Mesenchymal stem cell (in vitro differentiated cells and primary cell): ENCODE results near the gene UBE2E2. TPM values are rescaled to one million over a fixed set of nuclear protein-coding genes. Genes with fewer than 3 reads are reported as not detected.

Experiments used
- DNase-seq: peaks from one replicate; pipeline ENCODE4 v3.0.0-alpha.2; 2013
- H2AFZ ChIP-seq: one replicate; pipeline ENCODE4 v1.6.1; 2013; ENCODE audit warnings: low read depth, mild to moderate bottlenecking, control low read depth, inconsistent platforms, low read length, moderate library complexity
- H2AK5ac ChIP-seq: 2 replicates; pipeline ENCODE4 v1.6.1; 2013; ENCODE audit warnings: low read length, moderate library complexity, mild to moderate bottlenecking, inconsistent platforms; ENCODE audit not compliant: severe bottlenecking
- H2BK120ac ChIP-seq: one replicate; pipeline ENCODE4 v1.6.1; 2013; ENCODE audit warnings: low read depth, mild to moderate bottlenecking, inconsistent platforms, low read length, moderate library complexity
- H2BK12ac ChIP-seq, 2 experiments: one replicate each; pipeline ENCODE4 v1.6.1; 2013; ENCODE audit warnings: inconsistent platforms in 2 of 2, low read length in 2 of 2, mild to moderate bottlenecking in 2 of 2, moderate library complexity in 2 of 2, control low read depth in 1 of 2
- H2BK15ac ChIP-seq: one replicate; pipeline ENCODE4 v1.6.1; 2013; ENCODE audit warnings: mild to moderate bottlenecking, low read depth, inconsistent platforms; ENCODE audit not compliant: poor library complexity, severe bottlenecking
- H2BK5ac ChIP-seq: 2 replicates; pipeline ENCODE4 v1.6.1; 2013; ENCODE audit warnings: low read depth, mild to moderate bottlenecking, low read length, control low read depth, inconsistent platforms; ENCODE audit not compliant: poor library complexity, severe bottlenecking
- H3K14ac ChIP-seq, 2 experiments: one replicate each; pipeline ENCODE4 v1.6.1; 2013; ENCODE audit warnings: inconsistent platforms in 2 of 2, low read length in 2 of 2, control low read depth in 1 of 2, mild to moderate bottlenecking in 1 of 2, moderate library complexity in 1 of 2
- H3K18ac ChIP-seq, 2 experiments: one replicate each; pipeline ENCODE4 v1.6.1; 2013; ENCODE audit warnings: inconsistent platforms in 2 of 2, low read length in 2 of 2, control low read depth in 1 of 2, low read depth in 1 of 2, mild to moderate bottlenecking in 1 of 2
- H3K23ac ChIP-seq, 2 experiments: one replicate each; pipeline ENCODE4 v1.6.1; 2013; ENCODE audit warnings: inconsistent platforms in 2 of 2, low read length in 2 of 2, mild to moderate bottlenecking in 2 of 2, moderate library complexity in 2 of 2, control low read depth in 1 of 2
- H3K27ac ChIP-seq: 2 replicates; pipeline ENCODE4 v1.5.1; 2013; ENCODE audit warnings: mild to moderate bottlenecking, moderate library complexity, low read length, control low read depth, inconsistent platforms; ENCODE audit not compliant: poor library complexity, severe bottlenecking
- H3K27me3 ChIP-seq, 2 experiments: 2 replicates each; pipeline versions ENCODE4 v1.6.1 to v1.7.0; 2013; ENCODE audit warnings: low read length in 2 of 2, mild to moderate bottlenecking in 2 of 2, moderate library complexity in 2 of 2, control low read depth in 1 of 2, inconsistent platforms in 1 of 2; ENCODE audit not compliant: control insufficient read depth in 1 of 2, insufficient read depth in 1 of 2
- H3K36me3 ChIP-seq, 2 experiments: 2 replicates each; pipeline versions ENCODE4 v1.6.1 to v1.7.0; 2013; ENCODE audit warnings: low read length in 2 of 2, control low read depth in 1 of 2, inconsistent platforms in 1 of 2, low read depth in 1 of 2, mild to moderate bottlenecking in 1 of 2; ENCODE audit not compliant: insufficient read depth in 2 of 2, control insufficient read depth in 1 of 2
- H3K4ac ChIP-seq, 2 experiments: one replicate each; pipeline ENCODE4 v1.6.1; 2013; ENCODE audit warnings: inconsistent platforms in 2 of 2, low read length in 2 of 2, mild to moderate bottlenecking in 2 of 2, moderate library complexity in 2 of 2, control low read depth in 1 of 2, low read depth in 1 of 2
- H3K4me1 ChIP-seq: 2 replicates; pipeline ENCODE4 v1.6.1; 2013; ENCODE audit warnings: low read depth, low read length, control low read depth; ENCODE audit not compliant: control insufficient read depth, insufficient read depth
- H3K4me2 ChIP-seq: 2 replicates; pipeline ENCODE4 v1.6.1; 2013; ENCODE audit warnings: low read length, mild to moderate bottlenecking, inconsistent platforms; ENCODE audit not compliant: poor library complexity, severe bottlenecking
- H3K4me3 ChIP-seq, 2 experiments: 2 replicates each; pipeline versions ENCODE4 v1.5.1 to v1.7.0; 2013; ENCODE audit warnings: low read length in 2 of 2, mild to moderate bottlenecking in 2 of 2, control low read depth in 1 of 2, low read depth in 1 of 2; ENCODE audit not compliant: insufficient read depth in 1 of 2
- H3K79me1 ChIP-seq: replicated peaks from 2 replicates; pipeline ENCODE4 v1.6.1; 2013; ENCODE audit warnings: mild to moderate bottlenecking, control low read depth, low read length, inconsistent platforms; ENCODE audit not compliant: poor library complexity, severe bottlenecking
- H3K9ac ChIP-seq: 2 replicates; pipeline ENCODE4 v1.7.0; 2013; ENCODE audit warnings: mild to moderate bottlenecking, low read length, moderate library complexity
- H3K9me3 ChIP-seq: 2 replicates; pipeline ENCODE4 v1.7.0; 2013; ENCODE audit warnings: mild to moderate bottlenecking, low read length; ENCODE audit not compliant: control insufficient read depth
- H4K8ac ChIP-seq: one replicate; pipeline ENCODE4 v1.6.1; 2013; ENCODE audit warnings: inconsistent platforms, mild to moderate bottlenecking, low read length, moderate library complexity
- H4K91ac ChIP-seq: one replicate; pipeline ENCODE4 v1.6.1; 2013; ENCODE audit warnings: mild to moderate bottlenecking, low read length, inconsistent platforms
- WGBS: methylation state at CpG from one replicate; pipeline ENCODE4 v1.1.7; 2013; ENCODE audit warnings: mixed read lengths; 5-methylcytosine and 5-hydroxymethylcytosine counted together
- small RNA-seq: library from polyadenylated mRNA; stranded (forward); fragments of <200 nt; extraction: miRNeasy Mini kit (QIAGEN cat#:217004); gene quantifications from one replicate; pipeline ENCODE3, GENCODE V24; 2013; ENCODE audit warnings: low read depth

Gene UBE2E2

DNA sequence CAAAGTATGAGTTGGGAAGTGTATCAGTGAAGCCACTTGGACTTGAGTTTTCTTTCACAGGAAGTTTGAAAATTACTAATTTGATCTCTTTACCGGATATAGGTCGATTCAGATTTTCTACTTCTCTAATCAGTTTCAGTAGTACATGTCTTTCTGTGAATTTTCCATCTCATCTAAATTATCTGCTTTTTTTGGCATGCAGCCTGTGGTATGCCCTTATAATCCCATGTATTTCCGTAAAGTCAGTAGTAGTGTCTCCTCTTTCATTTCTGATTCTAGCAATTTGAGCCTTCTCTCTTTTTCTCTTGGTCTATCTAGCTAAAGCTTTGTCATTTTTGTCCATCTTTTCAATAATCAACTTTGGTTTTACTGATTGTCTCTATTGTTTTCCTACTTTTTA lies 434.2 kb downstream of the UBE2E2 start:
- no peaks in the 10 kb centered on the region for H3K9me3 ChIP-seq
- 96% methylated on average over 3 of the region's 3 CpGs for WGBS

GRCh38 chr3:23640471-23641146 lies 437.5 kb downstream of the UBE2E2 start:
- no peak overlapping the region for H2BK15ac ChIP-seq
- no peaks in the 10 kb centered on the region for H3K9me3 ChIP-seq
- H2BK120ac ChIP-seq: no peak overlapping the region
- no peak overlapping the region for H4K8ac ChIP-seq
- H3K23ac ChIP-seq: no peak overlapping the region
- no peak overlapping the region for H3K14ac ChIP-seq
- no peaks in the 10 kb centered on the region for H3K79me1 ChIP-seq
- H4K91ac ChIP-seq: no peak overlapping the region
- DNase-seq: no peak
- H3K9ac ChIP-seq: peak overlapping the region; percentile 36
- no peak overlapping the region for H3K27ac ChIP-seq
- H3K4ac ChIP-seq: no peak overlapping the region
- no peak overlapping the region for H3K4me2 ChIP-seq
- WGBS: 20% methylated on average over 1 of the region's 1 CpG
- H3K18ac ChIP-seq: no peak overlapping the region
- no peak overlapping the region for H2AK5ac ChIP-seq
- H3K4me3 ChIP-seq: no peak overlapping the region
- H3K36me3 ChIP-seq: no peaks in the 10 kb centered on the region
- no peak overlapping the region for H2AFZ ChIP-seq
- H2BK12ac ChIP-seq: no peak overlapping the region
- H3K4me1 ChIP-seq: no peaks in the 10 kb centered on the region
- no peaks in the 10 kb centered on the region for H3K27me3 ChIP-seq
- no peak overlapping the region for H2BK5ac ChIP-seq

More for the DNA sequence above, 434.2 kb downstream of the UBE2E2 start:
- H3K4me2 ChIP-seq: no peak overlapping the region
- no peak overlapping the region for H2AFZ ChIP-seq
- no peak overlapping the region for H3K4me3 ChIP-seq
- H3K79me1 ChIP-seq: no peaks in the 10 kb centered on the region
- no peak overlapping the region for H4K91ac ChIP-seq
- no peak overlapping the region for H2BK5ac ChIP-seq
- H3K4me1 ChIP-seq: no peaks in the 10 kb centered on the region
- H4K8ac ChIP-seq: no peak overlapping the region
- H3K9ac ChIP-seq: no peak overlapping the region
- H2BK12ac ChIP-seq: no peak overlapping the region
- H3K23ac ChIP-seq: no peak overlapping the region
- no peak overlapping the region for H3K4ac ChIP-seq
- H3K14ac ChIP-seq: no peak overlapping the region
- H2AK5ac ChIP-seq: no peak overlapping the region
- H3K27me3 ChIP-seq: no peaks in the 10 kb centered on the region
- no peak overlapping the region for H3K27ac ChIP-seq
- no peak overlapping the region for H2BK120ac ChIP-seq
- H3K18ac ChIP-seq: no peak overlapping the region
- H3K36me3 ChIP-seq: no peaks in the 10 kb centered on the region
- H2BK15ac ChIP-seq: no peak overlapping the region
- no peak for DNase-seq

Small RNA genes within 50 kb of the gene (small RNA-seq; reads per million reads assigned to genes)
- gene AC121251.1 (not detected), gene RF00019 (not detected), gene RNU6-788P (not detected), gene RNU6-922P (not detected)
